Dermis lymphatic vessel endothelial cell (primary cell): ENCODE data around the gene MOK. TPM values are rescaled to one million over a fixed set of nuclear protein-coding genes. Genes with fewer than 3 reads are reported as not detected.

Experiments
- total RNA-seq: library from RNA; depleted of rRNA; stranded (reverse); fragments of >200 nt; gene quantifications from 2 replicates; pipeline ENCODE4 v1.2.1, GENCODE V29; 2014

Gene MOK, protein sequence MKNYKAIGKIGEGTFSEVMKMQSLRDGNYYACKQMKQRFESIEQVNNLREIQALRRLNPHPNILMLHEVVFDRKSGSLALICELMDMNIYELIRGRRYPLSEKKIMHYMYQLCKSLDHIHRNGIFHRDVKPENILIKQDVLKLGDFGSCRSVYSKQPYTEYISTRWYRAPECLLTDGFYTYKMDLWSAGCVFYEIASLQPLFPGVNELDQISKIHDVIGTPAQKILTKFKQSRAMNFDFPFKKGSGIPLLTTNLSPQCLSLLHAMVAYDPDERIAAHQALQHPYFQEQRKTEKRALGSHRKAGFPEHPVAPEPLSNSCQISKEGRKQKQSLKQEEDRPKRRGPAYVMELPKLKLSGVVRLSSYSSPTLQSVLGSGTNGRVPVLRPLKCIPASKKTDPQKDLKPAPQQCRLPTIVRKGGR
- total RNA-seq, result 1.3 and 3.1 TPM in 2 replicates

DNA sequence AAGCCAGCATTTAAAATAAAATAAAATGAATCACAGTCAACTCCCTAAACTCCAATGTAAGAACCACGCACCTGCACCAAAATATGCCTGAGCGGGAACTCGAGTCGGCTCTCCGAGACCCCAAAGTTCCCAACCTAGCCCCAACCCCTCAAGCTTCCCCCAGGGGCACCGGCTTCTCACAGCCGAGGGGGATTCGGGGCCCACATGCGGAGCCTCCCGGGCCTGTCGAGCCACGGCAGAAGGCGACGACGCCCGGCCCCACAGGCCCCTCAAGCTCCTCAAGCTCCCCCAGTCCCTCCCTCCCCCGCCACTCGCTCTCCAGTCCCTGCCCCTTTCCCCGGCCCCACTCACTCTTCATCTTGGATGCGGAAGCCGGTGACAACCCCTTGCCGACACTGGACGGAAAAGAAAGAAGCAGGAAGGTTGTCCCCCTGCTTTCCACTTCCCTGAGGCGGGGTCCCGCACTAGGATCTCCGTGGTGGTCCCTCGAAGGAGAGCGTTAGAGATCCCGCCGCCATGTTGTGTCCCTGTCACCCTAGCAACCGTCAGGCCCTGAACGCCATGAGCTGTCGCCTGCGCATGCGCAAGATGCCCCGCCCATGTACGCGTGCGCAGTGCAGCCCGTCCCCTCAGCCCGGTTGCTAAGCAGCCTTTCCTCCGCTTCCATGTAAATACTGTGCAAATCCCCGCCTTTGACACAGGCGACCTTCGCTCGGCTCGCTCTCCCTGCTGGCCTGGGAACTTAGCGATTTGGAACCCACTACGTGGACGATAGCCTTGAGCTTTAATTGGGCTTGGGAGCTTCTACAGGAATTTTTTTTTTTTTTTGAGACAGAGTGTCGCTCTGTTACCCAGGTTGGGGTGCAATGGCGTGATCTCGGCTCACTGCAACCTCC is at the start of gene MOK:
Gene MOK, minus strand, starts transcription at position 554 of the 896 bp plus-strand sequence. Its CDS starts 196 bp downstream, at position 358.

DNA sequence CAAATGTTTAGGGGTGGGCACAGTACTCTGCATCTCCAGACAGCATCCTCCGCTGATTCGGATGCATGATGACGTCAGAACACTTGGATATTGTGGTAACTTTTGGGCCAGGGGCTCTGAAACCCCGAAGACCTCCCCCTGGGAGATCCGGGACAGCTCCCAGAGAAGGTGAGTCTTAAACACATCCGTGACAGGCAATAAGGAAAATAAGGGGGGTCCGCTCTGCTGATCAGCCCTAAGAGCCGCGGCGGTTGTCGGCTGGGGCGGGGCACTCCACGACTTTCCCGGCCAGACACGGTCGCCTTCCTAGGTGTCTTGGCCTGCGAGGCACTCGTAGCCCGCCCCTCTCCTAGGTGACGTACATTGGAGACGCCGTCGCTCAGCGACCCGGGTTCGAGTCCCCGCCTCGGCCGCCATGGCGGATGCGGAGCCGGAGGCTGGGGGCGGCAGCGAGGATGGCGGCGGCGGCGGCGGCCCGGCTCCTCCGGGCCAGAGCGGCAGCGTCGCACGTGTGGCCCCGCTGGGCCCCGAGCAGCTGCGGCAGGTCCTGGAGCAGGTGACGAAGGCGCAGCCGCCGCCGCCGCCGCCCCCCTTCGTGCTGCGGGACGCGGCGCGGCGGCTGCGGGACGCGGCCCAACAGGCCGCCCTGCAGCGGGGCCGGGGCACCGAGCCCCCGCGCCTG is 14.5 kb upstream of the MOK start, which contains the start of gene ZNF839:
Gene ZNF839, plus strand, starts transcription at position 396 of the 682 bp plus-strand sequence. Its CDS starts 20 bp downstream, at position 416.

Other genes starting within 250 kb of the MOK start
- 235 and 277 TPM in 2 replicates for gene HSP90AA1, start 218.1 kb downstream of the MOK start, total RNA-seq
- gene WDR20, start 165.3 kb downstream of the MOK start, total RNA-seq, result 15.4 and 16.7 TPM in 2 replicates
- 5.2 and 7.2 TPM in 2 replicates for gene ZNF839, start 14.6 kb upstream of the MOK start, total RNA-seq
- 41.4 and 42.5 TPM in 2 replicates for gene CINP, start 57.7 kb upstream of the MOK start, total RNA-seq
- 10.4 and 12.6 TPM in 2 replicates for gene TECPR2, start 57.8 kb upstream of the MOK start, total RNA-seq
- 3.4 and 3.6 TPM in 2 replicates for gene ANKRD9, start 204.6 kb upstream of the MOK start, total RNA-seq